Stimulated activated CD8-positive, alpha-beta memory T cell treated with anti-CD3 and anti-CD28 coated beads, Interleukin-15, amount 100 ng/mL, for 48 hours (primary cell): ENCODE data around the gene GLRX5.
"Not testable (repeated sequence)": the region's sequence is repeated elsewhere in the genome, so short reads cannot be mapped to it uniquely, and the experiment has no call there.

ENCODE experiments used
- DNase-seq, 2 donors: peaks; one replicate each; pipeline ENCODE4 v3.0.0-alpha.2; 2020; ENCODE audit warnings: low read depth in 2 of 2

GLRX5 gene

DNA sequence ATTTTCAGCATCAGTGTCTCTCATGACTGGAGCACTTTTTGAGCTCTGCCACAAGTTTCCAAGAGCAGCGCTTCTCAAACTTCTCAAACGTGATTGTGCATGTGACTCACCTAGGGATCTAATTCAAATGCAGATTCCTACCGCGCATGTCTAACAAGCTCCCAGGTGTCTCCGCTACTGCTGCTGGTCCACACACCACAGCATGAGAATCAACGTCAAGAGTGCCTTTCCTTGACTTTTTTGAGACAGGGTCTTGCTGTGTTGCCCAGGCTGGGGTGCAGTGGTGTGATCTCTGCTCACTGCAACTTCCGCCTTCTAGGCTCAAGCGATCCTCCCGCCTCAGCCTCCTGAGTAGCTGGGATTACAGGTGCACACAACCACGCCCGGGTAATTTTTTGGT, 22.4 kb downstream of the GLRX5 start:
- DNase-seq: no peak

DNA sequence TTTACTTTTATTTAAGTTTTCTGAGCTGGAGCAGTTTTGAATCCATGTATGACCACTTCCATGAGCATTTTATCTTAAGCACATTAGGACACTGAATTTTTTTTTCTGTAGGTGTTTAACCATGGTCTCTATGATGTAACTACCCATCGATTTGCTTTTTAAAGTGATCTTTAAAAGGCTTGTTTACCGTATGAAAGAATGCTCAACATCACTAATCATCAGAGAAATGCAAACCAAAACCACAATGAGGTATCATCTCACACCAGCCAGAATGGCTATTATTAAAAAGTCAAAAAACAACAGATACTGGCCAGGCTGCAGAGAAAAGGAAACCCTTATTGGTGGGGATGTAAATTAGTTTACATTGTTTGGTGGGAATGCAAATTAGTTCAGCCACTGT, 23.0 kb downstream of the GLRX5 start:
- DNase-seq: no peak

DNA sequence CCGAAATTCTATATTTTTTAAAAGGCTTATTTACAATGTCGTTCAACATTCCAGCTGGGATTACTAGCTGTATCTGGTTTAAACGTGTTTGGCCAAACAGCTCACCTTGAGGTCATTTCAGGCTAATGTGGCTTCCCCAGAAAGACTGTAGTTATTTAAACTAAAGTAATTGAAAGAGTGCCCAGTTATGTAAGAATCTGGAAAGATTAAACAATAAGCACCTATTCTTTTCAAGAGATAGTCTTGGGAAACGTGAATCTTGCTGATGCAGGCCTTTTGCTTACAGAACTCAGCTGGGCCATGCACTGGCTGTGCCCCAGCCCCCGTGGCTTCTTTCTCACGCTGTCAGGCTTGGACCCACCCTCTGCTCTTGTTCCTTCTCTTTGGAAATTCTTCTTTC, 24.4 kb downstream of the GLRX5 start:
- no peak for DNase-seq

DNA sequence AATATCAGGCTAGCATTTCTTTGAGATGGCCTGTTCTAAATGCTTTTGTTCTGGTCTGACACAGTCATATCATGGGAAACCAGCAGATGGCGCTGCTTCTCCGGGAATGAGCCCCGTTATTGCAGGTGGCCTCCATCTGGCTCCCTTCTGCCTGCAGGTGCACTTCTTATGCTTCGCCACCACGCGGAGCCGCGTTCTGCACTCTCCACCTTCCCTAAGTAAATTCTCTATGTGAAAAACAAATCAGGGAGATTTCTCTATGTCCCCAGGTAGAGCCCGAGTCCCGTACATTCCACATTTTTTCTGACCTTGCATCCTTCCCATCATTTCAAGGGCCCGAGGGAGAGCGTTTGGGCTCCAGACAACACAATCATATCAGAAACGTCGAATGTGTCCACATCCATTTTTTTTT, 26.2 kb downstream of the GLRX5 start:
- DNase-seq: peak; percentile 68 to 74

DNA sequence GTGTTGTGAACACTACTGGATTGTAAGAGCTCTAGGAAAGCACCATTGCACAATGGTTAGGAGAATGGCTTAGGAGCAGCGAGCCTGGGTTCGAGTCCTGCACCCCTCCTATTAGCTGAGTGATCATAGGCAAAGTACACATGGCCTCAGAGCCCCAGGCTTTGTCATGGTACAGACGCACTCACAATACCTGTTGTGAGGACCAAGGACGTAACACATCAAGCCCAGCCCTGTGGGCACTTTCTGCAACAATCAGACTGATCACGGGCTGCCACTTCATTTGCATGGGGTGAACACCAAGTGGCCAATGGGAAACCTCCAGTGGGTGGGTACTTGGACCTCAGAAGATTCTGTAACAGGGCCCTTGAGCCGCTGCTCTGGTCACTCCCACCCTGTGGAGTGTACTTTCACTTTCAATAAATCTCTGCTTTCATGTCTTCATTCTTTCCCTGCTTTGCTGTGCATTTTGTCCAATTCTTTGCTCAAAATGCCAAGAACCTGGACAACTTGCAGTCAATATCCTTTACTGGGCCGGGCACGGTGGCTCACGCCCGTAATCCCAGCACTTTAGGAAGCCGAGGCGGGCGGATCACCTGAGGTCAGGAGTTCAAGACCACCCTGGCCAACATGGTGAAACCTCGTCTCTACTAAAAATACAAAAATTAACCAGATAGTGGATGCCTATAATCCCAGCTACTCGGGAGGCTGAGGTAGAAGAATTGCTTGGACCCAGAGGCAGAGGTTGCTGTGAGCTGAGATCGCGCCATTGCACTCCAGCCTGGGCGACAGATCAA, 28.2 kb downstream of the GLRX5 start:
- no peak for DNase-seq

DNA sequence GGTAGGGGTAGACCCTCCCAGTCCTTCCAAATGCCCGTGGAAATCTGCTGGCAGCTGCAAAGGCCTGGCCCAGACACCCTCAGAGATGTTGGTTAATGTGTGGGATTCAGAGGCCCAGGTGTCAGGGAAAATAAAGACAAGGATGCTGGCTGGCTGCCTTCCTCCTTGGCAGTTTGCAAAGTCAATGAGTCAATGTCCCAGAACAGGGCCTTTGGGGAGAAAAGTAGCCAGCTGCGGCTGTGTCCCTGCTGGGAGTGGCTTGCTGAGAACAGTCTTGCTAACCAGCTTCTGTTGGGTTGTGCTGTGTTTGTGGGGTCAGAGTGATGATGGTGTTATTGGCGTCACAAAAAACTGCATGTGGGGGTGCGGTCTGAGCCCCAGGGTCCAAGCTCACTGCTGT, 29.2 kb downstream of the GLRX5 start:
- no peak for DNase-seq

DNA sequence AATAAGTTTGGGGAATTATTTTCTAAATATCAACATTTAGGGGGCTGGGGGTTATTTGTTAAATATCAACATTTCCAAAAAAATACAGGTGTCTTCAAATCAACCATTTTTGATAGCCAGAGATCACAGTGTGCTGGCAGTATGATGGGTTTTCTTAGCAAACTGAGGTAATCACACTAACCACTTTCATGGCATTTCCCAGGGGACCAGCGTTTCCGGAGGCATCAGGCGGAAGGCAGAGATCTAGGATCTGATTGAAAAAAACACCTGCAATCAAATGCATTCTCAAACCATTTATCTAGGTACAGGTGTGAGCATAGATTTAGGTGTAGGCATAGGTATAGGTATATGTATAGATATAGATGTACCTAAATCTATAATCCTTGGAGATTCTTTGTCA, 34.6 kb downstream of the GLRX5 start:
- no peak for DNase-seq

DNA sequence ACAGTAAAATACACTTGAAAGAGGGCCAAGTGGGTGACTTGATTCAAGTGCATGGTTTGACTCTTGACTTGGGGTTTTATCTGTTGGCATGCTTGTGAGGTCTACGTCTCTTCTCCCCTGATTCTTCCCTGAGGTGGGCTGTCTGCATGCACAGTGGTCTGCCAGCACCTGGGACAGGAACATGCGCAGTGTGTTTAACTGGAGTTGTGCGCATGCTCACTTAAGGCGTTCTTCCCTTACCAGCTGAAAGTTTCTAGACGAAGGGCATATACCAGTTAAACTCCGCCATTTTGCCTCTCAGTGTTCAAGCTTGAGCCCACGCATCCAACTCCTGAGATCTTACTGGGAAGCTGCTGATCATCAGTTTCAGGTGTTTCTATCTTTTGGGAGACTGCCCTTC, 38.5 kb downstream of the GLRX5 start:
- DNase-seq: no peak

DNA sequence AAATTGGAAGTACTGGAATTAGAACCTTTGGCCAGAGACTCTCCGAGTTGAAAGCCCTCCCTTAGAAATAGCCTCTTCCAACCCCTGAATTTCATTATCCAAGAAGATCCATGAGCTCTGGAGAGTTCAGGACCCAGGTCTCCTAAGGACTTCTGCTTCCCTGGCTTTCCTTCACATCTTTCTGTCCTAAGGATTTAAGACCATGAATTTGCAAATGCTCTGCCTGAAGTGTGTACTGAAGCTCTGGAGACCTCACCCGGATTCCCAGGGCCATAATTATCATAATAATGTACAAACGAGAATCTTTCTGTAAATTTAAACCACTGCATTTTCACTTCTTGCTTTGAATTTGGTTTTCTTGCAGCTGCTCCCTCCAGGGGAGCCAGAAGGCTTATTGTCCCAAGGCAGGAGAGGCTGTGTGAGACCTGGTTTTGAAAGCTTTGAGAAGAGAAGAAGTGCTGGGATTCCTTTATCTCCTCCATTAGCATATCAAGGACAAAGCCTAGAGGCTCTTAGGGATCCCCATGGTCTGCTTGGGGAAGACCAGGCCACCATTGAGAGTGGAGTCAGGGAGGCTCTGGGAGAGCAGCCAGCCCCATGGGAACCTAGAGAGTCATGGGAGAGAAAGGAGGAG, 41.1 kb downstream of the GLRX5 start:
- DNase-seq: no peak

DNA sequence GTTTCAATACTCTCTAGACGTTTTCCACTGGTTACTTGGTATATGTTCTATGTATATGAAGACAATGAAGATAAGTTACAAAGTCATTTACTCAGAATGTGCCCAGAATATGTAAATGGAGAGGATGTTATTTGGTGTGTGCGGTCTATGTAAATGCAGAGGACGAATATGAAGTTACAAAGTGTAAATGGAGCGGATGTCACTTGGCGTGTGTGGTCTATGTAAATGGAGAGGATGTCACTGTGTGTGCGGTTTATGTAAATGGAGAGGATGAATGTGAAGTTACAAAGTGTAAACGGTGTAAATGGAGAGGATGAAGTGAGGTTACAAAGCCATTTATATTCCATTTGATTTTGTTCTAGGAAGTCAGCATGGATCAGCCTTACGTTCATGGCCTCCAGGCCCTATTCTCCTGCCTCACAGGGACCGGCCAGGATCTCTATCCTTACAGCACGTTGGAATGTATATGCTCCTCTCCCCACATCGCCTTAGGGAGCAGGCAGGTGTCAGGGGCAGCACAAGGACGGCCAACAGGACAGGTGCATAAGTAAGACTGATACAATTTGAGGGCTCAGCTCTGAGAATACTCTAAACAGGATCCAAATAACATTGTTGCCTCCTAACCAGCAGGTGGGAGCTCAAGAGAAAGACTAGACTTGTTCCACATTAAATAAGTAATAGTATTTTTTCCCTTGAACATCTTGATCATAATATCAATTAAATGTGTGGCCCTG, 42.4 kb downstream of the GLRX5 start:
- no peak for DNase-seq

DNA sequence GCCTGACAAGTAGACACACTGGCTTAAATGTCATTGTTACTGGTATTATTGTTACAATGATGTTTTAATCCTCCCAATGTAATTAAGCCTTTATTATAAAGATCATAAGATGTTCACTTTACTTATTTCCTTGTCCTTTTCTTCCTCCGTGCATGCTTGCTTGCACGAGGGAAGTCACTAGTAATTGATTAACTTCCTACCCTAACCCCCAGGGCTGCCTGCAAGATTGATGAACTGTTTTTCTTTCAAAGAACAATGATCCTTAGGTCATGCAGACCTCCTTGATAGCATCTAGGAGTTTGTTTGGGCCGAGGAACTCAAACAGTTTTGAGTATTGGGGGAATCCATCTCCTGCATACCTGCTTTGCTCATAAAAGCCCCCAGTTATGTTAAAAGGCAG, 43.0 kb downstream of the GLRX5 start:
- no peak for DNase-seq

DNA sequence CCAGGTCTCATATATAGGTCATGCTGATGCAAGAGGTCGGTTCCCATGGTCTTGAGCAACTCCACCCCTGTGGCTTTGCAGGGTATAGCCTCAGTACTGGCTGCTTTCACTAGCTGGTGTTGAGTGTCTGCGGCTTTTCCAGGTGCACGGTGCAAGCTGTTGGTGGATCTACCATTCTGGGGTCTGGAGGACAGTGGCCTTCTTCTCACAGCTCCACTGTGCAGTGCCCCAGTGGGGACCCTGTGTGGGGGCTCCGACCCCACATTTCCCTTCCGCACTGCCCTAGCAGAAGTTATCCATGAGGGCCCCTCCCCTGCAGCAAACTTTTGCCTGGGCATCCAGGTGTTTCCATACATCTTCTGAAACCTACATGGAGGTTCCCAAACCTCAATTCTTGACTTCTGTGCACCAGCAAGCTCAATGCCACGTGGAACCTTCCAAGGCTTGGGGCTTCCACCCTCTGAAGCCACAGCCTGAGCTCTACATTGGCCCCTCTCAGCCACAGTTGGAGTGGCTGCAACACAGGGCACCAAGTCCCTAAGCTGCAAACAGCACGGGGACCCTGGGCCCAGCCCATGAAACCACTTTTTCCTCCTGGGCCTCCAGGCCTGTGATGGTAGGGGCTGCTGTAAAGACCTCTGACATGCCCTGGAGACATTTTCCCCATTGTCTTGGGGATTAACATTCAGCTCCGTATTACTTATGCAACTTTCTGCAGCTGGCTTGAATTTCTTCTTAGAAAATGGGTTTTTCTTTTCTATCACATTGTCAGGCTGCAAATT, 49.2 kb downstream of the GLRX5 start:
- not testable (repeated sequence) for DNase-seq

DNA sequence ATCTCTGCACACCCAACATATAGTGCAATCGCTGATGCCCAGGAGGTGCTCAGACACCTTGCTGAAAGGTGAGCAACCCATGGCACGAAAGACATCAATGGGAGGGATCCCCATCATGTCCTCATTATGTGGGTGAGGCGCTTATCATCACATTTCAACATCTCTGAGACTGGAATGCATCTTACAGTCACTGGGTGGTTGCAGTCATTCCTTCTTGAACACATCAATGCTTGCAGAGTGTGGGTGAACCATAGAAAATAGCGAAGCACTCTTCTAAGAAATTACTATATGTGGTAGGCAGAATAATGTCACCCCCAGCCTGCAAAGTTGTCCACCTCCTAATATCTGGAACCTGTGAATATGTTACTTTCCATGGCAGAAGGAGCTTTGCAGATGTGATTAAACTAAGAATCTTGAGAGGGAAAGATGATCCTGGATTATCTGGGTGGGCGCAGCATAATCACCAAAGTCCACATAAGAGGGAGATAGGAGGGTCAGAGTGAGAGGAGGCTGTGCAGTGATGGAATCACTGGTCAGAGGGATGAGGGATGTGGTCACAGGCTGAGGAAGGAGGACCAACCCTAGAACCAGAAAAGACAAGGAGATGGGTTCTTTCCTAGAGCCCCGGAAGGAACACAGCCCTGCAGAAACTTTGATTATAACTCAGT, 51.2 kb downstream of the GLRX5 start:
- DNase-seq: no peak

DNA sequence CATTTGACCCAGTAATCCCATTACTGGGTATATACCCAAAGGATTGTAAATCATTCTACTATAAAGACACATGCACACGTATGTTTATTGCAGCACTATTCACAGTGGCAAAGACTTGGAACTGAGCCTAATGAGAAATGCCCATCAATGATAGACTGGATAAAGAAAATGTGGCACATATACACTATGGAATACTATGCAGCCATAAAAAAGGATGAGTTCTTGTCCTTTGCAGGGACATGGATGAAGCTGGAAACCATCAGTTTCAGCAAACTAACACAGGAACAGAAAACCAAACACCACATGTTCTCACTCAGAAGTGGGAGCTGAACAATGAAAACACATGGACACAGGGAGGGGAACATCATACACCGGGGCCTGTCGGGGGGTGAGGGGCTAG, 56.3 kb downstream of the GLRX5 start:
- DNase-seq: not testable (repeated sequence)
